ENCODE results near the gene CD300A.

Gene CD300A

DNA sequence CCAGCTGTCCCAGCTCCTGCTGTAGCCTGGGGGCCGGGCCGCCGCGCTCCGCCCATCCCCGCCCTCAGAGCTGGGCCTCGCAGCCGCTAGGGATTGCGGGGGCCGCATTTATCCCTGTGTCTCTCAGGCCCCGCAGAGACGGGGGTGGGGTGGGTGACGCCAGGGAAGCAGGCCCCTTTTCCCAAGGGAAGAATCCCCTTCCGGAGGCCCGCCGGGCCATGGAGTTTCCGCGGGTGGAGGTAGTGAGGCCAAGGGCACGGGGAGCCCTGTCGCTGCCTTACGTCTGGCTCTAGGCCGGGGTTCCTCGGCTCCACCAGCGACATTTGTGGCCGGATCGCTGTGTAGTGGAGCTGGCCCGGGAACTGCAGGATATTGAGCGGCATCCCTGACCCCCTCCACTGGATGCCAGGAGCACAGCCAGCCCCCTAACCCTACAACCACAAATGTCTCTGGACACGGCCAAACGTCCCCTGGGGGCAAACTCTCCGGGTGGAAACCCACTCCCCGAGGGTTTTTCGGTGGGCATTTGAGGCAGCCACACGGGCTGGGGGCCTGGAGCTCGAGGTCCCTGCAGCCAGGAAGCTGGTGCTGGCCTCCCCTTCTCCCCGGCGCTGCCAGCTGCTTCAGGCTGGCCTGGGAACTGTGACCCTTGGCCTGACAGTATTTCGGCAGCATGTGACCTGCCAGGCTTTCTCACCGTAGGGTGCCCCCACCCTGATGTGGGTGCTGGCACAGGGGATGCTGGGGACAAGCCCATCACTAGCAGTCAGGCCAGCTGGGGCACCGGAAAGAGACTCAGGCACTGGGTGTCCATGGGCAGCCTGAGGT is 12.0 kb upstream of the CD300A start:
- no peak for DNase-seq (ENCODE audit: low read depth)

DNA sequence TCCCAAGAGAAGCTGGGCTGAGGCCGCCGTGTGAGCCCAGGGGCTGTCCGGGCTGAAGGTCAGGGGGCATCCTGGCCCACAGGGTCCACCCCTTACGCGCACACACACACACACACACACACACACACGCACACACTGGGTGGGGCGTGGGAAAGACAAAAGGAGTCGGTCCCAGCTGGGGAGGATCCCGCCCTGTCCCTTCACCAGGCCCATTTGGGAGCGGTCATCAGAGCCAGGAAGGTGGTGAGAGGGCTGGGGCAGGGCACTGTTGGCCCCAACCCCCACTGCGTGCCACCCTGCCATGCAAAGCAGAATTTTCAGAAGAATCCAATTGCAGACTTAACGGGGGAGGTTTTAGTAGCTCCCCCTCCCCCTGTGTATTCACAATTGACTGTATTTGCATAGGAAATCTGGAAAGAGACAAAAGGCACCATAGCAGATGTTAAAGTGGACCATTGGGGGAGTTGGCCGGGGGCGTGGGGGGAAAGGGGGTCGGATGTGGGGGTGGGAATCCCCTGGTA is 11.3 kb upstream of the CD300A start:
- DNase-seq (ENCODE audit: low read depth): no peak

DNA sequence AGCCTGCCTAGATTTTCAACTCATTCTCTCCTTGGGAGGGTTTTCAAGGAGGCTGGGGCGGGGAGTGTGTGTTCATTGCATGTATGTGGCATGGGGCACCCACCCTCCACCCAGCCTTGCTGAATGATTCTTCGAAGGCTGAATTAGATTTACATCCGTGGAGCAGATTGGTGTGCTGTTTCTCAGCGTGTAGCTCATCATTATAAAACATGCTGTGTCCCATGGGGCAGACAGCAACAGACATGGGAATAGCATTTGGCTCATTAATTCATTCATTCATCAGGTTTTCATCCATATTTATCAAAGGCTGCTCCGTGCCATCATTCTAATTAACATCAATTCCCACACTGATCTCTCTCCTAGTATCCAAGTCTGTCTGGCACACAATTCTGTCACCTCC is 10.6 kb upstream of the CD300A start:
- no peak for DNase-seq (ENCODE audit: low read depth)

DNA sequence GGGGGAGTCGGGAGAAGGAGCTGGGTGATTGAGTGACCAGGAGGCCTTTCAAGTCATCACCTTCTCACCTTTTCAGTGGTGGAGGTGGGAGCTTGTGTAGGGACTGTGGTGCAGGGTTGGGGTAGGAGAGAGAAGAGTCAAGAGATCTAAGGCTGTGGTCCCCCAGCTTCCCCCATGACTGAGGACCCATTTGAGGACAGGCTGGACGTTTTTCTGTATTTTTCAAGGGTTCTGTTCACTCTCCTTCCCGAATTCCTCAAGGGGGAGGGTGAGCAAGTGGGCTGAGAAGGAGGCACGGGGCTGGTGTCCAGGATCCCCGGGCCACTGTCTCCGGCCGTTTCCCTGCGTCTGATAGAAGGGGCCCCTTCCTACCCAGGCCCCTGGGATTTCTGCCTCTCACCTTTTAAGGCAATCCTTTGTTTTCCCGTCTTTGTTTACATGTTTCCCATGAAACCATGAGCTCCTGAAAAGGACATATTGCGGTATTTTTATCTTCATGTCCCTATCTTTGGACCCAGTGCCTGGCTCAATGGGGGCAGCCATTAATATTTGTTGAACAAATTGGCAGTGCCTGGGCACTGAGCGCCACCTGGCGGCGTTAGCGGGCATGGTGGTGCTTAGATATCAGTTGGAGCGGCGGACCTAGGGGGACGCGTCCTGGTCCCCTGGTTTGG is 9.2 kb upstream of the CD300A start:
- DNase-seq (ENCODE audit: low read depth): peak; percentile 57

DNA sequence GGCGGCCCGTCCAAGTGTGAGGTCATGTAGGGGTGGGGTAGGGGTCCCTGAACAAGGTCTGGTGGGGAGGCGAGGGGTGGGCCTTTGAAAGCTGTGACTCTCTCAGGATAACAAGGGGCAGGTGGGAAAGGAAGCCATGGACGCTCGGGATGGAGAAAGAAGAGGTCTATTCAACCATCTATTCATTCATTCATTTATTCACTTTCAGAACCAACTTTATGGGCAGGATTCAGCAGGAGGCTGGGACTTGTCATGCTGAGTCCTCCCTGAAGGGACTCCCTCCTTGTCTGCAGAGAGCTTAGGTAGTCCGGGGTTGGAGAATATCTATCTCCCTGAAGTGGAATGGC is 8.6 kb upstream of the CD300A start:
- no peak for DNase-seq (ENCODE audit: low read depth)

DNA sequence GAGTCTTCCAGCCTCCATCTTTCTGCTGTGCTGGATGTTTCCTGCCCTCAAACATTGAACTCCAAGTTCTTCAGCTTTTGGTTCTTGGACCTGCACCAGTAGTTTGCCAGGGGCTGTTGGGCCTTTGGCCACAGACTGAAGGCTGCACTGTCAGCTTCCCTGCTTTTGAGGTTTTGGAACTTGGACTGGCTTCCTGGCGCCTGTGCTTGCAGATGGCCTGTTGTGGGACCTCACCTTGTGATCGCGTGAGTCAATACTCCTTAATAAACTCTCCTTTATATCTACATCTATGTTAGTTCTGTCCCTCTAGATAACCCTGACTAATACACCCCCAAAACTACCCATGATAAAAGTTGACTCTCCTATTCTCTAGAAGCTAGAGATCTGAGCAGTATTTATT is 7.6 kb upstream of the CD300A start:
- no peak for DNase-seq (ENCODE audit: low read depth)

DNA sequence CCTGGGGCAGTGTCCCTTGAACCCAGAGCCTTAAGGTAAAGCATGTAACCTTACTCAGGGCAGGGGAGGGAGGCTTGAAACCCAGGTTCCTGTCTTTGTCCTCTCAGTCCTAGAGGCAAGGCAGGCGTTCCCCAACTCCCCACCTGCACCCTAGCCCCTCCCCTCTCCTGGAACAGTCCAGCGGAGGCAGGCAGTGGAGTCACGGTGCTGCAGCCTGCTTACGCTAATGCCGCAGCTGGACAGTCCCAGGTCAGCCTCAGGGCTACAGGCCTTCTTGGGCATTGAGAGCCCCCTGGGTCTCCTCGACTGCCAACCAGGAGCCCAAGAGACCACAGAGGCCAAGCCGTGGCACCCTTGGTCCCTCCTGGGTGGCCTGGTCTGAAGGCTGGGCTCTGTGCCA is 6.8 kb upstream of the CD300A start:
- no peak for DNase-seq (ENCODE audit: low read depth)

DNA sequence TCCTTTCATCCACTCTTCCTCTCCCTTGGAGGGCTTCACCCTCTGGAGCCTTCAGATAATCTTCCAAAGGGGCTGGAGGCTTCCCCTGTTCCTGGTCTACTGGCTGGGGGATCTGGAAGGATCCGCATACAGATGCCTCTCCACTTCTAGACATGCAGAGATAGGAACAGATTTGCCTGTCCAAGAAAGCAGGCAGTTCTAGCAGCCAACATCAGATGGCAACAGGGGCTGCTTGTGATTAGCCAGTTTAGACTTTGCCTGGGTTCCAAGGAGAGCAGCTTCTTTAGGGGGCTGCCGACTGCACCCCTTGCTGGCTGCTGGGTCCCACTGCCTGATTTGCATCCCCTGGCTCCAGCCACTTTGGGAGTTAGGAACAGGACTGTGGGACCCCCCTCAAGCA is 6.2 kb upstream of the CD300A start:
- DNase-seq (ENCODE audit: low read depth): no peak

DNA sequence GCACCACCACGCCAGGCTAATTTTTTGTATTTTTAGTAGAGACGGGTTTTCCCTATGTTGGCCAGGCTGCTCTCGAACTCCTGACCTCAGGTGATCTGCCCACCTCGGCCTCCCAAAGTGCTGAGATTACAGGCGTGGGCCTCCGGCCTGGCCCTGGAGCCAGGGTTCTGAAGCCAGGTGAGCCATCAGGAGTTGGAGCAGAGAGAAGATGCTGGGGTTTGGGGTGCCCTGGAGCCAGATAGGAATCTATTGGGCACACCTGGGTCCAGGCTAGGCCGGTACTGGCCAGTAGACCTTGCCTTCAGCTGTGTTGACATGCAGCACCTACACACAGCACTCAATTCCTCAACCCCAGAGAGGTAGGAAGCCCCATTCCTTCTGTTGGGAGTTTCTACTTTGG is 5.4 kb upstream of the CD300A start:
- no peak for DNase-seq (ENCODE audit: low read depth)

DNA sequence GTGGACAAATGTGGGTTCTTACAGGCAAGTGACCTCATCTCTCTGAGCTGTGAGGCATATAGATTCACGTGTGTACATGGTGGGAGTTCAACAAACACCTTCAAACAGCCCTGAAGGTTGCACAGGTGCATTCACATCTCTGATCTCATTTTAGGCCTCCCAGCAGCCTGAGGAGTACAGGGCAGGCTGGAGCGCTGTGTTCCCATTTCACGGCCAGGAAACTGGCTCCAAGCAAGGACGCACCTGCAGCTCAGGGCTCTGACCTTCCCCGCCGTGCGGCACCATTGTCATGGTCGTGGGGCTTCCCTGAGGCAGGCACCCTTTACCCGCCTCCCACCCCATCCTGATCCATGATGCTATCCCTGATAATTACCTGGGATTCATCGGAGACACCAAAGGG is 4.8 kb upstream of the CD300A start:
- DNase-seq (ENCODE audit: low read depth): no peak

DNA sequence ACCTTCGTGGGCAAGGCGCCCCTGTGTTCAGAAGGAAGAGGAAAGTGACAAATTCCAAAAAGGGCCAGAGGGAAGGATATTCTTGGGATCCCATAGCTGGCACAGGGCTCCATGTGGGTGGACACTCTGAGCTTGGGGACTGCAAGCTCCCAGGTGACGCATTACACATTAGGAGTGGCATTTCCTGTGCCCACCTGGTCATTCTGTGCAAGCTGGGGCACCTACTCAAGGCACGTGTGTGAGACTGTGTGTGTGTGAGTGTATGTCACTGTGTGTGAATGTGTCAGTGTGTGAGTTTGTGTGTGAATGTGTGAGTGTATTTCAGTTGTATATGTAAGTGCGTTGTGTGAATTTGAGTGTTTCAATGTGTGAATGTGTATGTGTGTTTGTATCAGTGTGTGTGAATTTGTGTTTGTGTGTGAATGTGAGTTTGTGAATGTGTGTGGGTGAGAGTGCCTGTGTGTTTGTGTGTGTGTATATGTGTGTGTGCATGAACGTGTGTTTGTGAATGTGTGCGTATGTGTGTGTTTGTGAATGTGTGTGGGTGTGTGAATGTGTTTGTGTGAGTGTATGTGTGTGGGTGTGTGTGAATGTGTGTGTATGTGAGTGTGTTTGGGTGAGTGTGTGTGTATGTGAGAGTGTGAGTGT is 1.6 kb upstream of the CD300A start:
- no peak for DNase-seq (ENCODE audit: low read depth)

DNA sequence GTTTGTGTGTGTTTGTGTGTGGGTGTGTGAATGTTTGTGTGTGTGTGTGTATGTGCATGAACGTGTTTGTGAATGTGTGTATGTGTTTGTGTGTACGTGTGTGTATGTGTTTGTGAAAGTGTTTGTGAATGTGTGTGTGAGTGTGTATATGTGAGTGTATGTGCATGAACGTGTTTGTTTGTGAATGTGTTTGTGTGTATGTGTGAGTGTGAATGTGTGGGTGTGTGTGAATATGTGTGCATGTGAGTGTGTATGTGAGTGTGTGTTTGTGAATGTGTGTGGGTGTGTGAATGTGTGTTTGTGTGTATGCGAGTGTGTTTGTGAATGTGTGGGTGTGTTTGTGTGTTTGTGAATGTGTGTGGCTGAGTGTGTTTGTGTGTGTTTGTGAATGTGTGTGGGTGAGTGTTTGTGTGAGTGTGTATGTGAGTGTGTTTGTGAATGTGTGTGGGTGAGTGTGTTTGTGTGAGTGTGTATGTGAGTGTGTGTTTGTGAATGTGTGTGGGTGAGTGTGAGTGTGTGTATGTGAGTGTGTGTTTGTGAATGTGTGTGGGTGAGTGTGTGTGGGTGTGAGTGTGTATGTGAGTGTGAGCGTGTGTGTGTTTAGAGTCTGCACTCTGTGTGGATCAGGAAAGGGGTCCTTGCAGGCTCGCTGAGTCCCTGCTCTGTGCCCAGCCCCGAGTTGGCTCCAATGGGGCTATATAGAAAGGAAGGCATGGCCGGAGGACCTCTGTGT is 890 bp upstream of the CD300A start:
- DNase-seq (ENCODE audit: low read depth): no peak

DNA sequence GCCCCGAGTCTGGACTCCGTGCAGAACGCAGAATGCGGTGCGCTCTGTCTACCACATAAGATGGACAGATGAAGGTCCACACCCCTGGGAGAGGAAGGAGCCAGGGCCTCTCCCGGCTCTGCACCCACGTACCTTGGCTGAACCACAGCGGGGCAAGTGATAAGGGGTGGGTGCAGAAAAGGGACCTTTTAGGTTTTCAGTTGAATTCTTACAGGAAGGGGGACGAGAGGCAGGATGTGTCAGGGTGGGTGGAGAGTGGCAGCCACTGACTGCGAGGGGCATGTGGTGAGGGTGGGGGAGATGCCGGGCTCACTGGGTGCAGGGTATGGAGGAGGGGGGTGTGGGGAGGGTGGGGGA is 372 bp downstream of the CD300A start:
- DNase-seq (ENCODE audit: low read depth): no peak

DNA sequence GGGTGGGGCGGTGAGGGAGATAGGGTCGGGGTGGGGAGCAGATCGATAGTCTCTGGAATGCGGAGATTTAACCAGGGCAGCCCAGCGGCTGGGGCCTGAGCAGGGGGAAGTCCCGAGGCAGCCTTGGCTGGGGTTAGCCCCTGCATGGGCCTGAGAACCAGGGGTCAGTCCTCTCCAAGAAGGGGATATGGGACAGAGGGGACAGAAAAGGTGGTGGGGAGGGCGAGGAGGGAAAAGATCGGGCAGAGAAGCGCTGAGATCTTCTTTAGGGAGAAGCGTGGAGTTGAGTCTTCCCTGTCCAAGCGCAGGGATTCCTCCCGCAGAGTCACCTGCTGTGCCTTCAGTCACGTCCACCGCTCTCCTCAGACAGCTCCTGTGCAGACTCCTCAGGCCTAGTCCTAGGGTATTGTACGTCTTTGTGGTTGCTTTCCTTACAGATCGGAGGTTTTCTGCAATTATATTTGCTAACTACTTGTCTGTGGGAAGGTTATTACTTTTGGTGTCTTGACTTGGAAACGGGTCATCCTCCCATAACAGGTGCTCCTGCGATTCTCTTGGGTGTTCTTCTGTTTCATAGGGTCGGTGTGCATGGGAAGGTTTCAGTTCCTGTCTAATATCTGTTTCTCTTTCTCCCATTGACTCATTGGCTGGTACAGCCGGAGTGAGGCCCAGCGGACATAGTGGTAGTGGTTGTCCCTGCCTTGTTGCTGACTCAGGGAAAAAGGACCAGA is 952 bp downstream of the CD300A start:
- no peak for DNase-seq (ENCODE audit: low read depth)

DNA sequence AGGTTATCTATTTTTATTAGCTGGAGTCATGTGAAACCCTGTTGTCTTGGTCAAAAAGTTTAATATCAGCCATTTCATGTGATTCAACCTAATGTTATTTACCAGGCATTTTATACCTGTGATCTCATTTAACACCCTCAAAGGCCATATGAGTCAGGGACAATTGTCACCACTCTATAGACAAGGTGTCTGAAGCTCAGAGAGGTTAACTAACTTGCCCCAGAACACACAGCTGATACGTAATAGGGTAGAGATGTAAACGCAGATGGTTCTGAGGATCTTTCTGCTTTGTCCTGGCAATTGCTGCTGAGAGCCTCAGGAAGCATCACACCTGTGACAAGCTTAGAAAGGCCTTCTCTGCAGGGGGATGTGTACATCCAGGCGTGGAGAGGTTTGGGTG is 4.9 kb downstream of the CD300A start:
- DNase-seq (ENCODE audit: low read depth): no peak

DNA sequence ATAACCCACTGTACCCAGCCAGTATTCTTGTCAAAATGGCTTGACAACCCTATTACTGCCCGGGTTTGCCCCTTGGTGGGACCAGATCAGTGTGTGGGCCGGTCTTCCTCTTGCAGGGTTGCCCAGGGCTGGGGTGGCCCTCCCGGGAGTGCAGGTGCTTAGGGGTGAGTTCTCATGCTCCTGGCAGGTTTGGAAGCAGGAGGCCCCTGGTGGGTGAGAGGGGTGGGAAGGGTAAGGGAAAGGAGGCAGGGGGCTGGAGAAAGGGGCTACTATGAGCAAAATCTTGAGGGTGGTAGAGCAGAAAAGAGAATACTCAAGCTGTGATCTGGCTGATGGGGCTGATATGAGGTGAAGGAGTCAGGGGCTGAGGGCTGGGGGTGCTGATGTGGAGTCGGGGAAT is 6.5 kb downstream of the CD300A start:
- DNase-seq (ENCODE audit: low read depth): no peak

DNA sequence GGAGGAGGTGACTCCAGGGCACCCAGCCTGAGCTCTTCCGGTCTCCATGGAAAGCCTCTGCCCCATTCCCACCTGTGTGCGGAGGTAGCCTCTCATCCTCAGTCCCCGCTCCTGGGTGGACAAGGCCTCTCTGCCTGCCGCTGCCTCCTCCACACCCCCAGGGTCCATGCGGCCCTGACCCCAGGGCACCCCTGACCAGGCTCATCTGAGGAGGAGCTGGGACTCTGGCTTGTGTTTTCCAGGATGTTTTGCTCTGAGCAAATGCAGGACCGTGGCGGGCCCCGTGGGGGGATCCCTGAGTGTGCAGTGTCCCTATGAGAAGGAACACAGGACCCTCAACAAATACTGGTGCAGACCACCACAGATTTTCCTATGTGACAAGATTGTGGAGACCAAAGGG is 6.9 kb downstream of the CD300A start:
- no peak for DNase-seq (ENCODE audit: low read depth)

DNA sequence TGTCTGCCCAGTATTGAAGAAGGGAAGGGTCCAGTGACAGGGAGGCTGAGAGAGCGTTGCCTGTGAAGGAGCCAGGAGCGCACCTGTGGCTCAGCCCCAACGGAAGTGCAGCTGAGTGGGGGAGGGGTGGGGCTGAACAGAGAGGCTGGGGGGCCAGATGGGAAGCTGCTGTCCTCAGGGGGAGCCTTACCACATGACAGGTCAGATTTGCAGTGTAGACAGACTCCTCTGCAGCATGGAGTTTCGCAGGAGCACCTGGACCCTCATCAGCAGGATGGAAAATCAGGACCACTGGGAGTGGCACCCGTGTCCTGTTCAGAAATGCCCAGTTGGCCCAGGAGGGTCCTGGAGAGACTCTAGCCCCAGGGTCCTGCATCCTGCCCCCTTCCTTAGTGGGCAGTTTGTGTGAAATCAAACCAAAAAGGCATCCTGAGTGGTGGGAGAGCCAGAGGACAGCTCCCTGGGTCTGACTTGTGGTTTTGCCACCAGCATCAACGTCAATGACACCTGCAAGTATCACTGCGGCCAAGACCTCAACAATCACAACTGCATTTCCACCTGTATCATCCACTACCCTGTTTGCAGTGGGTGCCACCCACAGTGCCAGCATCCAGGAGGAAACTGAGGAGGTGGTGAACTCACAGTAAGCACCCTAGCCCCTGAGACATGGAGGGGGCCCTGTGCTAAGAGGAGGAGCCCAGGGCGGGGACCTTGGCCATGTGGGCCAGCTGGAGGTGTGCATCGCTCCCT is 7.8 kb downstream of the CD300A start:
- DNase-seq (ENCODE audit: low read depth): no peak

DNA sequence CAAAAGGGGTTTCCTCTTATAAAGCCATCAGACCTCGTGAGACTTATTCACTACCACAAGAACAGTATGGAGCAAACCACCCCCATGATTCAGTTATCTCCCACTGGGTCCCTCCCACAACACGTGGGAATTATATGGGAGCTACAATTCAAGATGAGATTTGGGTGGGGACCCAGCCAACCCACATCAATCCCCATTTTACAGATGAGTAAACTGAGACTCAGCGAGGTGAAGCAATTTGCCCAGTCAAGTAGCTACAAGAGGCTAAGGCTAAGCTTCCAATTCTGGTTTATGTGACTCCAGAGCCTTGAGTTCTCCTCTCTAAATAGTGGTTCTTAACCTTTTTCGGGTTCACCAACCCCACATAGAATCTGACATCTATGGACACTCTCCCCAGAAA is 8.8 kb downstream of the CD300A start:
- DNase-seq (ENCODE audit: low read depth): no peak

DNA sequence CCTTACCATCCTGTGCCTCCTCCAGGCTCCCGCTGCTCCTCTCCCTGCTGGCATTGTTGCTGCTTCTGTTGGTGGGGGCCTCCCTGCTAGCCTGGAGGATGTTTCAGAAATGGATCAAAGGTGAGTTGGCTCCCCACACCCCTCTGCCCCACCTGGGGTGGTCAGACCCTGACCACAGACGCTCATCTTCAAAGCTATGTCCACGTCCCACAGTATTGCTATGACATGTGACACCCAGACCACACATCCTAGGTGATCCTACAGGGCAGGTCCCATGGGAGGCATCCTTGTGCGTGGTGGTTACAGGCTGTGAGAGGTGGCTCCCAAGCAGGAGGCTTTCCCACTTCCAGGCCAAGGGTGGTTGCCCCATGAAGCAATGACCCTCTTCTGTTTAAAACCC is 11.0 kb downstream of the CD300A start:
- no peak for DNase-seq (ENCODE audit: low read depth)

DNA sequence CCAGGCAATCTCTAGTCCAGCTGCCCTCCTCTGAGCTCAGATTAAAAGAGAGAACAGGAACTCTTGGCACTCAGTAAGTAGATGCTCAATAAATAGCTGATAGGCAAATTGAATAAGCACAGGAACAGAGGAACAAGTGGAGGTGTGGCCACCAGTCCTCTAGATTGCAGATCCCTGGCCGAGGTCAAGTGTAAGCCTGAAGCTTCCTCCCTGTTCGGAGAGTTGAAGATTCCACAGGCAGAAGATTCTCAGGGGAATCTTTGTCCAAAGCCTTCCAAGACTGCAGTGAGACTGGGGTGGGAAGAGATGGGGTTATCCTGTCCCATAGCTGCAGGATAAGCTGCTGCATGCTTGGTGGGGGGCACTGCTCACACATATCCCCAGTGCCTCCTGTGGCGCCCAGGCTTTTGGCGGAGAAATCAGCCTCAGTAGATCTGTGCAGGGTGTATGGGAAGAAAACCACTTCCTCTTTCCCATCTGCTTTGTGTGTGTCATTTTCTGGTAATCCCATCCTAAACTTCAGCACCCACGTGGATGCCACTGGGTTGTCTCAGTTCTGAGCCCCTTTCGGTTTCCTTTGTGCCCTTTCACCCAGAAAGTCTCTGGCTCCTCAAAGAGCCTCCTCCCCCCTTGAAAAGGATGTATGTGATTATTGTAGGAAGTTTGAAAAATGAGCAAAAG is 12.1 kb downstream of the CD300A start:
- DNase-seq (ENCODE audit: low read depth): peak; percentile 39

All from stimulated activated CD4-positive, alpha-beta T cell treated with anti-CD3 and anti-CD28 coated beads, Interleukin-2, amount 100 ng/mL, for 4 hours (primary cell).